Neural cell (in vitro differentiated cells): Measurements from ENCODE around the gene RHOF.

Experiments
- CTCF ChIP-seq: fragments of 450-650 bp; IDR thresholded peaks from 2 replicates; pipeline ENCODE4 v1.5.1; 2014; ENCODE audit warnings: antibody characterized with exemption, mild to moderate bottlenecking, moderate library complexity; ENCODE audit not compliant: poor library complexity, severe bottlenecking
- EP300 ChIP-seq: fragments of 450-650 bp; conservative IDR thresholded peaks from 2 replicates; pipeline ENCODE4 v1.6.1; 2014; ENCODE audit warnings: antibody characterized with exemption, mild to moderate bottlenecking, moderate library complexity; ENCODE audit not compliant: poor library complexity, severe bottlenecking
- EZH2 ChIP-seq: fragments of 200-600, 300-800 bp; shearing (Covaris generic), sonication (generic); IDR thresholded peaks from 2 replicates; pipeline ENCODE4 v1.6.1; 2014; ENCODE audit warnings: antibody characterized with exemption, low read length, borderline replicate concordance, mild to moderate bottlenecking; ENCODE audit not compliant: insufficient read depth, poor library complexity, severe bottlenecking
- MXI1 ChIP-seq: fragments of 450-650 bp; conservative IDR thresholded peaks from 2 replicates; pipeline ENCODE4 v1.6.1; 2014; ENCODE audit warnings: antibody characterized with exemption, mild to moderate bottlenecking; ENCODE audit not compliant: poor library complexity, severe bottlenecking
- POLR2AphosphoS5 ChIP-seq: IDR thresholded peaks from 2 replicates; pipeline ENCODE4 v1.6.1; 2012
- RAD21 ChIP-seq: fragments of 450-650 bp; conservative IDR thresholded peaks from 2 replicates; pipeline ENCODE4 v1.6.1; 2014; ENCODE audit warnings: antibody characterized with exemption, mild to moderate bottlenecking, moderate library complexity
- REST ChIP-seq: IDR thresholded peaks from 2 replicates; pipeline ENCODE4 v1.6.1; 2012; ENCODE audit warnings: borderline replicate concordance
- SMC3 ChIP-seq: fragments of 450-650 bp; conservative IDR thresholded peaks from 2 replicates; pipeline ENCODE4 v1.6.1; 2014; ENCODE audit warnings: antibody characterized with exemption, mild to moderate bottlenecking, moderate library complexity; ENCODE audit not compliant: poor library complexity
- TAF1 ChIP-seq: IDR thresholded peaks from 2 replicates; pipeline ENCODE4 v1.6.1; 2012; ENCODE audit warnings: low read depth

GRCh38 chr12:121809712-121810116, 16.2 kb upstream of the RHOF start:
- TF ChIP-seq CTCF = no peak
- TF ChIP-seq EZH2 = no peak
- TF ChIP-seq RAD21 = no peak
- no peak for TF ChIP-seq EP300
- TF ChIP-seq REST = no peak
- no peak for TF ChIP-seq MXI1
- no peak for TF ChIP-seq POLR2AphosphoS5
- TF ChIP-seq TAF1 = no peak
- TF ChIP-seq SMC3 = no peak
